ENCODE measurements around the gene FAM131B. TPM values are rescaled to one million over a fixed set of nuclear protein-coding genes. Genes with fewer than 3 reads are reported as not detected.

FAM131B gene
- total RNA-seq, 4 donors from 2014 or later: 1.2 to 10.6 (median 6.5) TPM

DNA sequence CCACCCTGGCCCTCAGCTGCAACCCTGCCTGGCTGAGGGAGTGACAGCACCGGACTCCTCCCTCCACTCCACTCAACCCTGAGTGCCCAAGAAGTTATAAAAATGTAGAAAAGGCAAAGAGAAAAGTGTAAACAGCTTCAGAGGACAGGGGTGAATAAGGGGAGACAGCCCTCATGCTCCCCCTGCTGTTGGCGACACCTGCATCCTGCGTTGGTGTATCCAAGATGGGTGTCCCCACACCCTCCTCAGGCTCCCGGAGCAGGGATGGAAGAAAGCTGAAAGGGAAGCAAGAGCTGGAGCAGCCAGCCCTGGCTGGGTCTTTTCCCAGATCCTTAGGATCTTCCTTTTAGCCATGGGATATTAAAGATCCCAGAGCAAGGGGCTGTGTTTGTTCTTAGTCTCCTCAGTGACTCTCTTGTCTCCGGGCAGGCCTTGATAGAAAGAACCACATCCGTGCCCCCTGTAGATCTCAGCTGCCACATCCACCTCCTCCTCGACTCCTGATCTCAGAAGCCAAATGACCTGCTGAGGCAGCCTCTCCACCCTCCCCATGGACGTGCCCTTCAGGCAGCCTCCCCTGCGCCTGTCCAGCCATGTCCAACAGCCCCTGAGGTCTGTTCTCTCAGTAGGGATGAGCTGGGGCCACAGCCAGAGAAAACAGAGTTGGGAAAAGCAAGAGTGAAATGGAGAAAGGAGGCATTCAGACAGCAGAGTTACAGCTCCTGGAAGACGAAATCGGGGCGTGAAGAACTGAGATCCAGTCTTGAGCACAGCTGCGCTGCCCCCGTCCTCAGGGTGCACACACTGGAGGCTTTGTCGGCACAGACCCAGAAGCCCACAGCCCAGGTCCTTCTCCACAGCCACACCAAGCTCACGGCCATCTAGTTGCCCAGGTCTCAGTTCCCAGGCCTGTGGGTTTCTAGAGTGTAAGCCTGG lies 6.8 kb downstream of the FAM131B start:
- no peak for DNase-seq
- no peak overlapping the region for H3K4me3 ChIP-seq
- no peak for TF ChIP-seq POLR2A (IDR thresholded peaks at IDR 0.05)
- TF ChIP-seq, protein P1, sequence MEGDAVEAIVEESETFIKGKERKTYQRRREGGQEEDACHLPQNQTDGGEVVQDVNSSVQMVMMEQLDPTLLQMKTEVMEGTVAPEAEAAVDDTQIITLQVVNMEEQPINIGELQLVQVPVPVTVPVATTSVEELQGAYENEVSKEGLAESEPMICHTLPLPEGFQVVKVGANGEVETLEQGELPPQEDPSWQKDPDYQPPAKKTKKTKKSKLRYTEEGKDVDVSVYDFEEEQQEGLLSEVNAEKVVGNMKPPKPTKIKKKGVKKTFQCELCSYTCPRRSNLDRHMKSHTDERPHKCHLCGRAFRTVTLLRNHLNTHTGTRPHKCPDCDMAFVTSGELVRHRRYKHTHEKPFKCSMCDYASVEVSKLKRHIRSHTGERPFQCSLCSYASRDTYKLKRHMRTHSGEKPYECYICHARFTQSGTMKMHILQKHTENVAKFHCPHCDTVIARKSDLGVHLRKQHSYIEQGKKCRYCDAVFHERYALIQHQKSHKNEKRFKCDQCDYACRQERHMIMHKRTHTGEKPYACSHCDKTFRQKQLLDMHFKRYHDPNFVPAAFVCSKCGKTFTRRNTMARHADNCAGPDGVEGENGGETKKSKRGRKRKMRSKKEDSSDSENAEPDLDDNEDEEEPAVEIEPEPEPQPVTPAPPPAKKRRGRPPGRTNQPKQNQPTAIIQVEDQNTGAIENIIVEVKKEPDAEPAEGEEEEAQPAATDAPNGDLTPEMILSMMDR (IDR thresholded peaks at IDR 0.05): no peak
- no peak overlapping the region for H3K27ac ChIP-seq
- intact Hi-C loops (cut with DNase I; ENCODE audit: low total_unique reads): no loop called here
- H3K36me3 ChIP-seq: no peaks in the 10 kb centered on the region
- no peaks in the 10 kb centered on the region for H3K4me1 ChIP-seq
- no peaks in the 10 kb centered on the region for H3K9me3 ChIP-seq
- H3K27me3 ChIP-seq: no peaks in the 10 kb centered on the region

DNA sequence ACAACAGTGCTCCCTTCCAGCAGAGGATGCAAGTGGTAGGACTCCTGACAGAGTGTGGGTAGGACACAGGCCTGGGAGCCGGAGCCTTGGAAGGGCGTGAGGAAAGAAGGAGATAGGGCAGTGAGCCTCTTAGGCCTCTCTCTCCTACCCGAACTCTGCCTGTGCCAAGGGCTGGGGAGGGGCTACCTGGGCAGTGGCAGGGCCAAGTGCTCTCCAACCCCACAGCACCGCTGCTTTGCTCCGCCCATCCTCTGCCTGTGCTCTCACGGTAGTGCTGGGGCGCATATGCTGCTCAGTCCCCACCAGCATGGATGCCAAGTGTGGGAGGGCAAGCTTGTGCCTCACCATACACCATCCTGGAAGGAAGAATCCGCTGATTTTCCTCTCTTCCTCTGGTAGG lies 7.5 kb downstream of the FAM131B start:
- no peak overlapping the region for H3K27ac ChIP-seq
- H3K36me3 ChIP-seq: no peaks in the 10 kb centered on the region
- no peaks in the 10 kb centered on the region for H3K27me3 ChIP-seq
- intact Hi-C loops (cut with DNase I; ENCODE audit: low total_unique reads): no loop called here
- no peak for TF ChIP-seq POLR2A (IDR thresholded peaks at IDR 0.05)
- TF ChIP-seq, protein P1 (IDR thresholded peaks at IDR 0.05): no peak
- no peaks in the 10 kb centered on the region for H3K9me3 ChIP-seq
- no peaks in the 10 kb centered on the region for H3K4me1 ChIP-seq
- no peak for DNase-seq
- H3K4me3 ChIP-seq: no peak overlapping the region

DNA sequence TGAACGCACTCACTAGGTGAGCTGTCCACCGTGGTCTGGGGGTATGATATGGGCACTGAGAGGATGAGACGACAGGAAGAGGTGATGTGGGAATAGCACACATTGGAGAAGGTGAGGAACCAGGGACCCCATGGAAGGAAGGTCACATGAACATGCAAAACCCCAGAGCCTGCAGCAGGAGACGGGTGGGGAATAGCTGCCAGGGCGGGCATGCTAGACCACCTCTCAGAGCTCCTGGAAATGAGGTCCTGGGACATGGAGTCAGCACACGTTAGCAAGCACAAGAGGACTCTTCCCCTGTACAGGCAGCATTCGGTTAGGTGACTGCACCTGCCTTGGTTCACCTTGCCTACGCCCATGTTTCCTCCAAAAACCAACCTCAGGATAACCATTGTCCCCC lies 8.1 kb downstream of the FAM131B start:
- no peak for TF ChIP-seq POLR2A (IDR thresholded peaks at IDR 0.05)
- TF ChIP-seq, protein P1 (IDR thresholded peaks at IDR 0.05): no peak
- no peaks in the 10 kb centered on the region for H3K4me1 ChIP-seq

DNA sequence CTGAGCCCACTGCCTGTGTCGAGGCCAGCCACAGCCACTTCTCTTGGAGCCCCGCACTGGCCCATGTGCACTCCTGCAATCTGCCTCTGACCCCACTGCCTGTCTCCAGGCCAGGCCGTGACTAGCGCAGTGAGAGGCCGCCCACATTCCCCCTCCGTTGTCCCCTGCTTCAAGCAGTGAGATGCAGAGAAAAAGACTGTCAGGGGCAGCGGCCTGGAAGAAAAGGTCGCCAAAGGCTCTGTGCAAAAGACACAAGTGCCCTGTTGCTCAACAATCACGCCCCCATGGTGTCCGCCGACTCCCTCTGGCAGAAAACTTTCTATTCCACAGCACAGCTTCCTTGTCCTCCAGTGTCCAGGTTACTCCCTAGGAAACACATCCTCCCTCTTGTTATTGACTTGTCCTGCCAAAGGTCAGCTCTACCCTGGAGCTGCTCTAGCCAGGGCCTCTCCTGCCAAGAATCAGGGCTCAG lies 9.9 kb downstream of the FAM131B start:
- no peaks in the 10 kb centered on the region for H3K36me3 ChIP-seq
- H3K4me1 ChIP-seq: no peaks in the 10 kb centered on the region
- intact Hi-C loops (cut with DNase I; ENCODE audit: low total_unique reads): no loop called here
- H3K27ac ChIP-seq: no peak overlapping the region
- H3K9me3 ChIP-seq: no peaks in the 10 kb centered on the region
- TF ChIP-seq, protein P1 (IDR thresholded peaks at IDR 0.05): no peak
- TF ChIP-seq POLR2A (IDR thresholded peaks at IDR 0.05): no peak
- DNase-seq: no peak
- no peaks in the 10 kb centered on the region for H3K27me3 ChIP-seq
- H3K4me3 ChIP-seq: no peak overlapping the region

More for the DNA sequence above, 8.1 kb downstream of the FAM131B start:
- H3K4me3 ChIP-seq: no peak overlapping the region
- DNase-seq: no peak
- intact Hi-C loops (cut with DNase I; ENCODE audit: low total_unique reads): no loop called here
- no peak overlapping the region for H3K27ac ChIP-seq
- H3K27me3 ChIP-seq: no peaks in the 10 kb centered on the region
- no peaks in the 10 kb centered on the region for H3K36me3 ChIP-seq
- H3K9me3 ChIP-seq: no peaks in the 10 kb centered on the region

DNA sequence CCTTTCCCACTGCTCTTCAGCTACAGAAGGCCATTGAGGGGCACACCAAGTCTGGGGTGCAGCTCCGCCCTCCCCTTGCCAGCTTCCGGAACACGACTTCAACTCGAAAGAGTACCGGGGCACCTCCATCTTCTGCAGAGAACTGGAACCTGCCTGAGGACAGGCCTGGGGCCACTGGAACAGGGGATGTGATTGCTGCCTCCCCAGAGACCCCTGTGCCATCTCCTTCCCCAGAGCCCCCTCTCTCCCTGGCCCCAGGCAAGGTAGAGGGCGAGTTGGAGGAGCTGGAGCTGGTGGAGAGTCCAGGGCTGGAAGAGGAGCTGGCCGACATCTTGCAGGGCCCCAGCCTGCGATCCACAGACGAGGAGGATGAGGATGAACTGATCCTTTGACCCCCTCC lies 10.9 kb downstream of the FAM131B start:
- H3K27me3 ChIP-seq: no peaks in the 10 kb centered on the region
- no peaks in the 10 kb centered on the region for H3K36me3 ChIP-seq
- H3K4me3 ChIP-seq: no peak overlapping the region
- no peaks in the 10 kb centered on the region for H3K4me1 ChIP-seq
- TF ChIP-seq POLR2A (IDR thresholded peaks at IDR 0.05): no peak
- TF ChIP-seq, protein P1 (IDR thresholded peaks at IDR 0.05): no peak
- DNase-seq: no peak
- no peaks in the 10 kb centered on the region for H3K9me3 ChIP-seq
- no peak overlapping the region for H3K27ac ChIP-seq
- intact Hi-C loops (cut with DNase I; ENCODE audit: low total_unique reads): no loop called here

Data from uterus (tissue), 4 donors.